Uterus (tissue), 4 donors: ENCODE measurements around the gene KRT86. TPM values are rescaled to one million over a fixed set of nuclear protein-coding genes. Genes with fewer than 3 reads are reported as not detected.

Experiments used
- DNase-seq, 2 donors: peaks; one replicate each; pipeline ENCODE4 v3.0.0-alpha.2; 2019 to 2020
- H3K27ac ChIP-seq, 2 donors: fragments of 200-600 bp; sonication (generic); 1 replicate in 1 of 2; 2 replicates in 1 of 2; pipeline ENCODE4 v1.5.1; 2016 to 2018
- H3K27me3 ChIP-seq, 2 donors: fragments of 200-600 bp; sonication (generic); one replicate each; pipeline ENCODE4 v1.5.1; 2018 to 2019; ENCODE audit warnings: control low read depth in 1 of 2
- H3K36me3 ChIP-seq, 2 donors: fragments of 200-600 bp; sonication (generic); one replicate each; pipeline ENCODE4 v1.5.1; 2019; ENCODE audit warnings: control low read depth in 1 of 2
- H3K4me1 ChIP-seq, 2 donors: fragments of 200-600 bp; sonication (generic); one replicate each; pipeline ENCODE4 v1.5.1; 2018 to 2019; ENCODE audit warnings: control low read depth in 1 of 2
- H3K4me3 ChIP-seq, 2 donors: fragments of 200-600 bp; sonication (generic); 1 replicate in 1 of 2; 2 replicates in 1 of 2; pipeline ENCODE4 v1.5.1; 2018 to 2019; ENCODE audit warnings: mild to moderate bottlenecking in 1 of 2
- H3K9me3 ChIP-seq, 2 donors: fragments of 200-600 bp; sonication (generic); one replicate each; pipeline ENCODE4 v1.5.1; 2019; ENCODE audit warnings: control low read depth in 1 of 2
- POLR2A ChIP-seq, 2 donors: fragments of 450-650 bp; IDR thresholded peaks; one replicate each; pipeline ENCODE4 v1.6.1; 2016; ENCODE audit warnings: antibody characterized with exemption in 2 of 2, mild to moderate bottlenecking in 1 of 2, moderate library complexity in 1 of 2
- intact Hi-C: fragments of 100-400 bp; cut with DNase I; formaldehyde crosslinking; loops from one replicate; pipeline ENCODE4 v1.15.1; 2023; ENCODE audit warnings: low total_unique reads
- total RNA-seq, 4 donors: library from RNA; depleted of rRNA in 3 of 4; stranded (reverse); fragments of >200 nt in 3 of 4; gene quantifications; one replicate each; pipeline versions ENCODE4 v1.1.0 to v1.2.4, GENCODE V29; 2014 to 2023
- TF ChIP-seq, protein P1 (sequence below), 4 experiments: fragments of 200-600 bp in 2 of 4; fragments of 450-650 bp in 2 of 4; sonication (generic) in 2 of 4; IDR thresholded peaks; one replicate each; pipeline ENCODE4 v1.5.1; 2016 to 2019; ENCODE audit warnings: antibody characterized with exemption in 4 of 4, mild to moderate bottlenecking in 2 of 4, moderate library complexity in 1 of 4
- donor health status: DM: yes; HTN: yes; CAD: no.

KRT86 gene
- total RNA-seq, result under 1 TPM in 1 of 4 donors, not detected in 3; 0.35 TPM

- no peak within 1 kb of the TSS for H3K27ac ChIP-seq
- H3K9me3 ChIP-seq, result no peaks in the 10 kb centered on the region
- no peak within 1 kb of the TSS for H3K4me3 ChIP-seq
- intact Hi-C loops, result no loop called here
- no peaks in the 10 kb centered on the region for H3K27me3 ChIP-seq
- H3K4me1 ChIP-seq, result no peaks in the 10 kb centered on the region
- DNase-seq, result no peak
- TF ChIP-seq, protein P1, sequence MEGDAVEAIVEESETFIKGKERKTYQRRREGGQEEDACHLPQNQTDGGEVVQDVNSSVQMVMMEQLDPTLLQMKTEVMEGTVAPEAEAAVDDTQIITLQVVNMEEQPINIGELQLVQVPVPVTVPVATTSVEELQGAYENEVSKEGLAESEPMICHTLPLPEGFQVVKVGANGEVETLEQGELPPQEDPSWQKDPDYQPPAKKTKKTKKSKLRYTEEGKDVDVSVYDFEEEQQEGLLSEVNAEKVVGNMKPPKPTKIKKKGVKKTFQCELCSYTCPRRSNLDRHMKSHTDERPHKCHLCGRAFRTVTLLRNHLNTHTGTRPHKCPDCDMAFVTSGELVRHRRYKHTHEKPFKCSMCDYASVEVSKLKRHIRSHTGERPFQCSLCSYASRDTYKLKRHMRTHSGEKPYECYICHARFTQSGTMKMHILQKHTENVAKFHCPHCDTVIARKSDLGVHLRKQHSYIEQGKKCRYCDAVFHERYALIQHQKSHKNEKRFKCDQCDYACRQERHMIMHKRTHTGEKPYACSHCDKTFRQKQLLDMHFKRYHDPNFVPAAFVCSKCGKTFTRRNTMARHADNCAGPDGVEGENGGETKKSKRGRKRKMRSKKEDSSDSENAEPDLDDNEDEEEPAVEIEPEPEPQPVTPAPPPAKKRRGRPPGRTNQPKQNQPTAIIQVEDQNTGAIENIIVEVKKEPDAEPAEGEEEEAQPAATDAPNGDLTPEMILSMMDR (IDR thresholded peaks at IDR 0.05), result no peak
- H3K36me3 ChIP-seq, result no peaks in the 10 kb centered on the region
These were observed at the start of gene KRT86 for GRCh38 chr12:52274521-52275120. TSS of gene KRT86 (plus strand) at chr12:52274645. CDS start at chr12:52301917, 27,272 bp downstream.

DNA sequence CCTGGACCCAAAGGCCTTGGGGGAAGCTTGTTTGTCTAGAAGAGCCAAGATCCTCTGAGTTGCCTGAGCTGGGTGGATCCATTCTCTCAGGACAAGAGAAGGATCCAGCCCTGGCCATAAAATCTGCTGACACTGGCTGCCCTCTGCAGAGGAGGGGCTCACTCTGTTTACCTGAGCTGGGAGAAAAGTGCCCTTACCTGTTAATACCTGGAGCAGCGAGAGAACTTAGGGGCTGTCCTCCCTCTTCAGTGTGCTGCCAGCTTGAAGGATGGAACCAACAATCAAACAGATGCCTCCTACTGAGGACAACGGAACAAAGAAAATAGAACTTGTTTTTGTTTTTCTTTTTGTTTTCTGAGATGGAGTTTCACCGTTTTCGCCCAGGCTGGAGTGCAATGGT, 48.7 kb upstream of the KRT86 start:
- H3K36me3 ChIP-seq, result no peaks in the 10 kb centered on the region
- TF ChIP-seq, protein P1 (IDR thresholded peaks at IDR 0.05), result no peak
- DNase-seq, result no peak
- H3K4me1 ChIP-seq, result no peaks in the 10 kb centered on the region
- no peaks in the 10 kb centered on the region for H3K27me3 ChIP-seq
- intact Hi-C loops, result no loop called here
- no peak overlapping the region for H3K4me3 ChIP-seq
- no peaks in the 10 kb centered on the region for H3K9me3 ChIP-seq
- no peak overlapping the region for H3K27ac ChIP-seq

DNA sequence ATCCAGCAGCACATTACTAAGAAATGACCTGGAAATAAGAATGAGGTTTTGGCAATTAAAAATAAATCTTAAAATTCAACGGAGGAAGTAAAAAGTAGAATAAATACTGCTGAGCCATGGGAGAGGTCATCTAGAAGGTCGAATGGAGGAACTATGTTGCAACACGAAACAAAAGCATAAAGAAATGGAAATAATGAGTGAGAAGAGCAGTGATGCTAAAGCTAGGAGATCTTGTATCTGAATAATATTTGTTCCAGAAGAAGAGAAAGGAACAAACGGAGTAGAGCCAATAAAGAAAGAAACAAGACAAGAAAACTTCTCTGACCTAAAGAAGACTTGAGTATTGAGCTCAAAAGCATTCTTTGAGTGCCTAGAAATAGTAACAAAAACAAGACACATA, 48.0 kb upstream of the KRT86 start:
- no peak overlapping the region for H3K27ac ChIP-seq
- no peaks in the 10 kb centered on the region for H3K27me3 ChIP-seq
- no peak for DNase-seq
- no peaks in the 10 kb centered on the region for H3K4me1 ChIP-seq
- H3K9me3 ChIP-seq, result no peaks in the 10 kb centered on the region
- H3K36me3 ChIP-seq, result no peaks in the 10 kb centered on the region
- intact Hi-C loops, result no loop called here
- no peak overlapping the region for H3K4me3 ChIP-seq
- TF ChIP-seq, protein P1 (IDR thresholded peaks at IDR 0.05), result no peak
- no peak for TF ChIP-seq POLR2A (IDR thresholded peaks at IDR 0.05)

- H3K36me3 ChIP-seq, result no peaks in the 10 kb centered on the region
- TF ChIP-seq, protein P1 (IDR thresholded peaks at IDR 0.05), result no peak
- TF ChIP-seq POLR2A (IDR thresholded peaks at IDR 0.05), result no peak
- H3K9me3 ChIP-seq, result no peaks in the 10 kb centered on the region
- no peak for DNase-seq
- intact Hi-C loops, result no loop called here
- no peaks in the 10 kb centered on the region for H3K4me1 ChIP-seq
- no peak overlapping the region for H3K27ac ChIP-seq
- no peak overlapping the region for H3K4me3 ChIP-seq
- H3K27me3 ChIP-seq, result peaks cover 0 to under 1% of the 10 kb centered on the region in 2 donors
These were observed 46.8 kb upstream of the KRT86 start for GRCh38 chr12:52227606-52228166.

DNA sequence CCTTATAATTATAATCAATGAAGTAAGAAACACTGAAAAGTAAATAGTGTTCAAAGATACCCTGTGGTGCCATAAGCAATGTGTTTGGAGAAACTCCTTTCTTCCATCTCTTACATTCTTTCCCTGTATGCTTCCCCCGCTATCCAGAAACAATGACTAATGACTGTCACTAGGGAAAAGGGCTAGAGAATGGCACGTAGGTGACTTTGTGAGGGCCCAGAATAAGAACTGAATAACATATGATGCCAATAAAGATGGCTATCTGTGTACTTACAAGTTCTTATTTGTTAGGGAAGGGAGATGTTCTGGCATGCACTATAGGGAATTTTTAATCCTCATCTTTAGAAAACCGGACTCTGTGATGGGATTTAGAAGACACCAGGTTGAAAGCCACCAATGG, 46.1 kb upstream of the KRT86 start:
- intact Hi-C loops, result no loop called here
- H3K36me3 ChIP-seq, result no peaks in the 10 kb centered on the region
- no peak overlapping the region for H3K27ac ChIP-seq
- no peak for DNase-seq
- no peaks in the 10 kb centered on the region for H3K9me3 ChIP-seq
- no peak overlapping the region for H3K4me3 ChIP-seq
- no peaks in the 10 kb centered on the region for H3K4me1 ChIP-seq
- no peak for TF ChIP-seq POLR2A (IDR thresholded peaks at IDR 0.05)
- TF ChIP-seq, protein P1 (IDR thresholded peaks at IDR 0.05), result no peak
- peaks cover 0 to 3% of the 10 kb centered on the region in 2 donors for H3K27me3 ChIP-seq
